DND-41 (cell line): ENCODE measurements around the gene GPHN.

Experiments
- ATAC-seq: fragments of 200-7000 bp; cut with Tn5 transposase; 3 replicates; pipeline ENCODE4 v1.9.1; 2021; ENCODE audit warnings: low read depth; ENCODE audit not compliant: insufficient read depth
- DNase-seq: peaks from one replicate; pipeline ENCODE4 v3.0.0-alpha.2; 2020
- H2AFZ ChIP-seq: 2 replicates; pipeline ENCODE4 v1.6.0; 2012; ENCODE audit warnings: low read depth, low read length
- H3K27ac ChIP-seq: 2 replicates; pipeline ENCODE4 v1.5.1; 2012; ENCODE audit warnings: low read length, inconsistent platforms
- H3K27me3 ChIP-seq: fragments of 200-600 bp; sonication (generic); 2 replicates; pipeline ENCODE4 v1.6.0; 2012; ENCODE audit warnings: low read length, mild to moderate bottlenecking, inconsistent platforms; ENCODE audit not compliant: insufficient read depth, poor library complexity
- H3K36me3 ChIP-seq: 2 replicates; pipeline ENCODE4 v1.5.1; 2012; ENCODE audit warnings: low read length, inconsistent platforms; ENCODE audit not compliant: insufficient read depth
- H3K4me1 ChIP-seq: 2 replicates; pipeline ENCODE4 v1.5.1; 2012; ENCODE audit warnings: mild to moderate bottlenecking, low read length; ENCODE audit not compliant: insufficient read depth
- H3K4me2 ChIP-seq: 2 replicates; pipeline ENCODE4 v1.6.0; 2012; ENCODE audit warnings: mild to moderate bottlenecking, moderate library complexity, low read length, inconsistent platforms; ENCODE audit not compliant: insufficient read depth
- H3K4me3 ChIP-seq, 2 experiments: fragments of 200-600 bp in 1 of 2; shearing (Covaris generic) in 1 of 2; 2 replicates each; pipeline ENCODE4 v1.5.1; 2012 to 2016; ENCODE audit warnings: inconsistent platforms in 2 of 2, low read length in 2 of 2, mild to moderate bottlenecking in 2 of 2, low read depth in 1 of 2, moderate library complexity in 1 of 2
- H3K79me2 ChIP-seq: 2 replicates; pipeline ENCODE4 v1.6.0; 2012; ENCODE audit warnings: low read length, inconsistent platforms; ENCODE audit not compliant: insufficient read depth
- H3K9ac ChIP-seq: 2 replicates; pipeline ENCODE4 v1.6.0; 2012; ENCODE audit warnings: low read depth, mild to moderate bottlenecking, inconsistent platforms, low read length, moderate library complexity
- H3K9me3 ChIP-seq: 2 replicates; pipeline ENCODE4 v1.5.1; 2012; ENCODE audit warnings: low read length, moderate library complexity, mild to moderate bottlenecking, inconsistent platforms; ENCODE audit not compliant: insufficient read depth, severe bottlenecking
- H4K20me1 ChIP-seq: 2 replicates; pipeline ENCODE4 v1.6.0; 2012; ENCODE audit warnings: low read length; ENCODE audit not compliant: insufficient read depth
- CTCF ChIP-seq: IDR thresholded peaks from 2 replicates; pipeline ENCODE4 v1.5.1; 2012; ENCODE audit warnings: borderline replicate concordance, low read length, moderate library complexity, mild to moderate bottlenecking; ENCODE audit not compliant: poor library complexity, severe bottlenecking; ENCODE audit errors: extremely low read depth
- EZH2 ChIP-seq: IDR thresholded peaks from 3 replicates; pipeline ENCODE4 v1.6.1; 2012; ENCODE audit warnings: borderline replicate concordance, low read depth, mild to moderate bottlenecking, moderate library complexity, low read length, inconsistent platforms; ENCODE audit not compliant: severe bottlenecking

Gene GPHN

DNA sequence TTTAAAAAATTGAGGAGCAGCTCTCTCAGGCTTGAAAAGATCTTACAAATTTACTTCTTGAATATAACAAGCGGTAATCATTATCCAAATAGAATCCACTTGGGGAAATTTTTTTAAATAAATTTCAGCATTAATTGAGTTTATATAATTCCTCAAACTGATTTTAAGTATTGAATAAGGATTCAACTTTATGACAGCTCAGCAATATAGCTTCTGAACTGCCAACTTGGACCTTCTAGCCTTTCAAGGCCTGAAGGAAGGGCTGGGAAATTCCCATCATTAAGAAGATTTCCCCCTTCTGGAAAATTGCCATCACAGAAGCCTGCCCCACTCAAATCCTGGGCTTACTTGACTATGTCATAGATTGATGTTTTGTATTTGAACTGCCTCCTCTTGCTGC lies 623.7 kb downstream of the GPHN start:
- Histone ChIP-seq H3K4me3 (no peak overlapping the region), H3K4me1 (no peaks in the 10 kb centered on the region), H3K36me3 (peaks cover 10% of the 10 kb centered on the region; the same call in 1 of the 2 replicates), H3K9me3 (no peaks in the 10 kb centered on the region), H3K27me3 (no peaks in the 10 kb centered on the region), H4K20me1 (no peaks in the 10 kb centered on the region), H3K27ac (no peak overlapping the region), H3K79me2 (no peaks in the 10 kb centered on the region), H2AFZ (no peak overlapping the region), H3K4me2 (no peak overlapping the region), H3K9ac (no peak overlapping the region)
- DNase-seq, result no peak
- no peak for TF ChIP-seq EZH2
- TF ChIP-seq CTCF, result no peak
- ATAC-seq, result no peak

DNA sequence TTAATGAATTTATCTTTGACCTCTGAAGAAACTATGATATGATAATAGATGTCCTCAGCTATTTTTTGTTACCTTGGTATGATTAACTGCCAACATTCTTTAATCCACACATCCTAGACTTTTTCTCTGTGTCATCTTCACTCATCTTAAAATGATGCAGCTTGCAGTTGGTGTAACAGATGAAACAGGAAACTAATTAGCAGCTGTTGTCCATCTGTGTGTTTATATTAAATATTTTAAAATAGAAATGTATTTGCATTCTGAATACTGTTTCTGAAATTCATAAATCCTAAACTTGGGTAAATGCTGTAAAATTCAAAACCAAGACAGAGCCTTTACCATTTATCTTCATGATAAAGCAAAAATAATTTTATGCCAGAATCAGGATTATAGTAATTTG lies 625.2 kb downstream of the GPHN start:
- no peak for ATAC-seq
- H3K9me3 ChIP-seq, result no peaks in the 10 kb centered on the region
- no peak overlapping the region for H3K27ac ChIP-seq
- H3K4me2 ChIP-seq, result no peak overlapping the region
- no peaks in the 10 kb centered on the region for H3K4me1 ChIP-seq
- H3K9ac ChIP-seq, result no peak overlapping the region
- peaks cover 10% of the 10 kb centered on the region; the same call in 1 of the 2 replicates for H3K36me3 ChIP-seq
- no peak overlapping the region for H2AFZ ChIP-seq
- H3K4me3 ChIP-seq, result no peak overlapping the region
- no peaks in the 10 kb centered on the region for H3K27me3 ChIP-seq
- DNase-seq, result no peak
- H4K20me1 ChIP-seq, result no peaks in the 10 kb centered on the region
- H3K79me2 ChIP-seq, result no peaks in the 10 kb centered on the region
- TF ChIP-seq CTCF (no peak), EZH2 (no peak)

- no peak for ATAC-seq
- H3K4me3 ChIP-seq, result no peak overlapping the region
- H3K79me2 ChIP-seq, result no peaks in the 10 kb centered on the region
- H3K27ac ChIP-seq, result no peak overlapping the region
- no peak overlapping the region for H2AFZ ChIP-seq
- no peaks in the 10 kb centered on the region for H3K27me3 ChIP-seq
- H3K36me3 ChIP-seq, result peaks cover 10% of the 10 kb centered on the region; the same call in 1 of the 2 replicates
- no peaks in the 10 kb centered on the region for H3K4me1 ChIP-seq
- no peak for DNase-seq
- no peak overlapping the region for H3K9ac ChIP-seq
- no peak for TF ChIP-seq EZH2
- H3K4me2 ChIP-seq, result no peak overlapping the region
- H4K20me1 ChIP-seq, result no peaks in the 10 kb centered on the region
- H3K9me3 ChIP-seq, result no peaks in the 10 kb centered on the region
Observed at GRCh38 chr14:67133595-67134441, 625.9 kb downstream of the GPHN start.

GRCh38 chr14:67137744-67138371 lies 629.9 kb downstream of the GPHN start:
- no peaks in the 10 kb centered on the region for H3K9me3 ChIP-seq

More at GRCh38 chr14:67137744-67138371, 629.9 kb downstream of the GPHN start:
- TF ChIP-seq CTCF, result peak; percentile 58
- TF ChIP-seq EZH2, result no peak
- H3K4me3 ChIP-seq, result no peak overlapping the region
- H3K9ac ChIP-seq, result no peak overlapping the region
- no peak for DNase-seq
- peak; percentile 47; the same call in 1 of the 3 replicates for ATAC-seq
- H3K4me1 ChIP-seq, result no peaks in the 10 kb centered on the region
- no peaks in the 10 kb centered on the region for H3K79me2 ChIP-seq
- 0 out of 2 replicates have a peak, but pooled peaks cover 3% of the 10 kb centered on the region for H3K36me3 ChIP-seq
- H2AFZ ChIP-seq, result no peak overlapping the region
- H4K20me1 ChIP-seq, result no peaks in the 10 kb centered on the region
- H3K27me3 ChIP-seq, result no peaks in the 10 kb centered on the region
- H3K27ac ChIP-seq, result no peak overlapping the region
- H3K4me2 ChIP-seq, result no peak overlapping the region
